KMS-11 (cell line): ENCODE data around the gene ARL8A.

Source experiments
- H2AFZ ChIP-seq: fragments of 200-600 bp; sonication (generic); 2 replicates; pipeline ENCODE4 v1.6.1; 2016; ENCODE audit warnings: antibody characterized with exemption, mixed run types, low read depth
- H3K27ac ChIP-seq: fragments of 200-600 bp; sonication (generic); 2 replicates; pipeline ENCODE4 v1.6.1; 2016; ENCODE audit warnings: mild to moderate bottlenecking, mixed run types
- H3K27me3 ChIP-seq: fragments of 200-600 bp; sonication (generic); 2 replicates; pipeline ENCODE4 v1.6.1; 2017; ENCODE audit warnings: mild to moderate bottlenecking, low read depth, mixed run types, moderate library complexity; ENCODE audit not compliant: insufficient read depth
- H3K36me3 ChIP-seq: fragments of 200-600 bp; sonication (generic); 2 replicates; pipeline ENCODE4 v1.6.1; 2017; ENCODE audit warnings: mild to moderate bottlenecking, mixed run types; ENCODE audit not compliant: insufficient read depth
- H3K4me1 ChIP-seq: fragments of 200-600 bp; sonication (generic); 2 replicates; pipeline ENCODE4 v1.6.1; 2016; ENCODE audit warnings: mild to moderate bottlenecking, low read depth, mixed run types; ENCODE audit not compliant: poor library complexity, severe bottlenecking
- H3K4me2 ChIP-seq: fragments of 200-600 bp; sonication (generic); 2 replicates; pipeline ENCODE4 v1.7.0; 2016; ENCODE audit warnings: mild to moderate bottlenecking, mixed run types
- H3K4me3 ChIP-seq: fragments of 200-600 bp; sonication (generic); IDR thresholded peaks from 2 replicates; pipeline ENCODE4 v1.6.1; 2017; ENCODE audit warnings: low read depth, low read length, mixed read lengths; ENCODE audit not compliant: insufficient read depth
- H3K79me2 ChIP-seq: fragments of 200-600 bp; sonication (generic); 2 replicates; pipeline ENCODE4 v1.6.1; 2016; ENCODE audit warnings: low read depth, mixed run types; ENCODE audit not compliant: insufficient read depth
- H3K9ac ChIP-seq: fragments of 200-600 bp; sonication (generic); 2 replicates; pipeline ENCODE4 v1.6.1; 2016; ENCODE audit warnings: mild to moderate bottlenecking, mixed run types
- H4K20me1 ChIP-seq: fragments of 200-600 bp; sonication (generic); 2 replicates; pipeline ENCODE4 v1.6.1; 2016; ENCODE audit warnings: mild to moderate bottlenecking, mixed run types; ENCODE audit not compliant: insufficient read depth
- TF ChIP-seq, protein P1 (sequence below): fragments of 200-600 bp; sonication (generic); conservative IDR thresholded peaks from 2 replicates; pipeline ENCODE4 v1.6.1; 2017; ENCODE audit warnings: low read depth, mild to moderate bottlenecking, antibody characterized with exemption, low read length, moderate library complexity, mixed read lengths

Gene ARL8A

DNA sequence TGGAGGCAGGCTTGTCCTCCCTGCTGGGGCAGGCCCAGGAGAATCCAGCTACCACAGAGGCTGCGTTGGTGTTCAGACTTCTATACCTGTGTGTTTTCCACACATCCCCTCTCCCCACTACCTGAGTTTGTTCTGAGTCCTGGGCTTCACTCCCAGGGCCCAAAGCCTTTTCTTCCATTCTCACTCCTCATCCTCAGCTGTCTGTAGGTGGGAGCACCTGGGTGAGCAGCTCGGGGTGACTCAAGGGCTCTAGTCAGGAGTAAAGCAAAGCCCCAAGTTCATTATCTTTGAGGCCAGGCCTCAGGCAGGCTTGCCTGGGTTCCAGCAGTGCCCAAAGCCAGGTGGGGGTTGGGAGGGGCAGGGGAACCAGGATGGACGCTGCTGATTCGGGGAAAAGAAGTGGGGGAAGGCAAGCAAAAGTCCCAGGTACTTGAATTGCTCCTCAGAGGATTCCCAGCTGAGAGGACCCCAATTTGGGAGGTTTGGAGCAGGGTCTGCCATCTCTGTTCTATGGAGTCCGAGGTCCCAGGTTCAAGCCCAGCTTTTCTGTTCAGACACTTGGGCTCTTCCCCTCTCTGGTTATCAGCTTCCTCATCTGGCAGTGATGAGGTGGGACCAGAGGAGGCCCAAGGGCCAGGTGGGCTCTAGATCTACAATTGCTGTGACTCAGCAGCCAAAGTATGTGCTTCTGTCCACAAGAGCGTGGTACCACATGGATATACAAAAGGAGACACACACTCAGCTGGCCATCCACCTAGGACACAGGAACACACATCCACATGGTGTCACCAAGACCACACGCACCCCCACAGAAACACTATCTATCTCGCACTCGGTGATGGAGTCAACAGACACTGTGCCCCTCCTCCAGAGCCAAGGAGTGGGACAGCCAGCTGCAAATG lies 21.7 kb upstream of the ARL8A start:
- Histone ChIP-seq H2AFZ (no peak overlapping the region), H3K4me3 (no peak overlapping the region), H3K79me2 (no peaks in the 10 kb centered on the region), H3K4me1 (peaks cover 4% of the 10 kb centered on the region), H4K20me1 (no peaks in the 10 kb centered on the region), H3K4me2 (no peak overlapping the region), H3K27me3 (peaks cover 10% of the 10 kb centered on the region; the same call in 1 of the 2 replicates), H3K27ac (no peak overlapping the region), H3K9ac (no peak overlapping the region), H3K36me3 (no peaks in the 10 kb centered on the region)
- TF ChIP-seq, protein P1, sequence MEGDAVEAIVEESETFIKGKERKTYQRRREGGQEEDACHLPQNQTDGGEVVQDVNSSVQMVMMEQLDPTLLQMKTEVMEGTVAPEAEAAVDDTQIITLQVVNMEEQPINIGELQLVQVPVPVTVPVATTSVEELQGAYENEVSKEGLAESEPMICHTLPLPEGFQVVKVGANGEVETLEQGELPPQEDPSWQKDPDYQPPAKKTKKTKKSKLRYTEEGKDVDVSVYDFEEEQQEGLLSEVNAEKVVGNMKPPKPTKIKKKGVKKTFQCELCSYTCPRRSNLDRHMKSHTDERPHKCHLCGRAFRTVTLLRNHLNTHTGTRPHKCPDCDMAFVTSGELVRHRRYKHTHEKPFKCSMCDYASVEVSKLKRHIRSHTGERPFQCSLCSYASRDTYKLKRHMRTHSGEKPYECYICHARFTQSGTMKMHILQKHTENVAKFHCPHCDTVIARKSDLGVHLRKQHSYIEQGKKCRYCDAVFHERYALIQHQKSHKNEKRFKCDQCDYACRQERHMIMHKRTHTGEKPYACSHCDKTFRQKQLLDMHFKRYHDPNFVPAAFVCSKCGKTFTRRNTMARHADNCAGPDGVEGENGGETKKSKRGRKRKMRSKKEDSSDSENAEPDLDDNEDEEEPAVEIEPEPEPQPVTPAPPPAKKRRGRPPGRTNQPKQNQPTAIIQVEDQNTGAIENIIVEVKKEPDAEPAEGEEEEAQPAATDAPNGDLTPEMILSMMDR = no peak

DNA sequence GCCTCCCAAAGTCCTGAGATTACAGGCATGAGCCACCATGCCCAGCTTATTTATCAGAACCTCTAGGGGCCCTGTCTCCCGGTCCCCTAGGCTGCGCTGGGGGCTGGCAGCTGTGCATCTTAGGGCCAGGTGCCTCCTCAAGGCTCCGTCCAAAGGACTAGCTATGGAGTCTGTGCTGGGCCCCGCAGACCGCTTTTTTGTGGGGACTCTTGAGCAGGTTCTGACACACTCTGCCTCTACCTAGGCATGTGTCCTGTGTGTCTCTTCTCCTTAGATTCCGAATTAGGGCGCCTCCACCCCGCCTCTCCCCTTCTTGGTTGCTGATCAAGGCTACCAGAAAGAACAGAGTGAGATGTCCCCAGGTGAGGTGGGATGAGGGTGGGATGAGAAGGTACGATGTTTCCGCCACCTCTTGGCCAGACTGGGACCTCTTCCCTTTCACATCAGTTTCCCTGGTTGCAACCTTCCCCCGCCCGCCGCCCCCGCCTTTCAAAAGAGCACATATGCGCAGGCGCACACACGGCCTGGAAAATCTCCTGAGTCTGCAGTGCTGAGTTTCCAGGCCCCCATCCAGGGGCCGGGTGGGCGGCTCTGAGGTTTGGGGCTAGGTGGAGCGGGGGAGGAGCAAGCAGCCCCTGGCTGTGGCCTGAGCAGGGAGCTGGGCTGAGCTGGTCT lies 20.9 kb upstream of the ARL8A start:
- no peak overlapping the region for H2AFZ ChIP-seq
- H3K4me2 ChIP-seq = no peak overlapping the region
- H3K27me3 ChIP-seq = peaks cover 13% of the 10 kb centered on the region; the same call in 1 of the 2 replicates
- H3K9ac ChIP-seq = no peak overlapping the region
- H3K36me3 ChIP-seq = no peaks in the 10 kb centered on the region
- peaks cover 4% of the 10 kb centered on the region for H3K4me1 ChIP-seq
- TF ChIP-seq, protein P1 = no peak
- no peaks in the 10 kb centered on the region for H4K20me1 ChIP-seq
- no peaks in the 10 kb centered on the region for H3K79me2 ChIP-seq
- no peak overlapping the region for H3K4me3 ChIP-seq
- H3K27ac ChIP-seq = no peak overlapping the region

DNA sequence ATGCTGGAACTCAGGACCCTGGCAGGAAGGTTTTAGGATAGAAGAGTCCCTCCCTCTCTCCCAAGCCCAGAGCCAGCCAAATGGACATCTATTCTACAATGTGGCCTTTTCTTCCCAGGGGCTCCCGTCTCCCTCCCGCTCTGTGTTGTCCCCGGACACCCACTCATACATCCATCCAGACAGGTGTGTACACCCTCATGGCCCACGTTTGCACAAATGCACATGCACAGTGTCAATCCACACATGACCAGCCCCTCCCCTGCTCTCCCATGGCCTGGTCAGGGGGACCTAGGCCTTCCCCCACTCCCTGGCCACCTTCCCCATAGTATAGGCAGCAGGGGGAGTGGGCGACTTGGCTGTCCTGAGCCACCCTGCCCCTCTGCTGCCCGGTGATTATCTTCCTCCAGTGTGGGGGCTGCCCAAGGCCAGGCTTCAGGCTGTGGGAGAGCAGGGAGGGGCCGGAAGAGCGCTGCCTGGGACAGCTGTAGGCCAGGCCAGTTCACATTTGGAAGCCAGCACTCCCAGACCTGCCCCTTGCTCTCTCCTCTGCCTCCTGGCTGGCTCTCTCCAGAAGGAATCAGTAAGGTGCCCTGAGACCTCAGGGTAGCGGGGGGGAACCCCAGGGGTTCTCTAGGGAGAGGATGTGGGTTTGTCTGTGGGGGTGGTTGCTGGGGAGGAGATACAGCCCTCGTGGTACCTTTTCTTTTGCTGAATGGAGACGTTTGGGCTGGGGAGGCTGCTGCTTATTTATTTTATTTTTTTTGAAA lies 19.9 kb upstream of the ARL8A start:
- no peak overlapping the region for H3K27ac ChIP-seq
- H2AFZ ChIP-seq = no peak overlapping the region
- peaks cover 4% of the 10 kb centered on the region for H3K4me1 ChIP-seq

More for the DNA sequence above, 19.9 kb upstream of the ARL8A start:
- H3K9ac ChIP-seq = no peak overlapping the region
- H3K27me3 ChIP-seq = peaks cover 13% of the 10 kb centered on the region; the same call in 1 of the 2 replicates
- H3K36me3 ChIP-seq = no peaks in the 10 kb centered on the region
- H3K4me2 ChIP-seq = no peak overlapping the region
- no peaks in the 10 kb centered on the region for H3K79me2 ChIP-seq
- H4K20me1 ChIP-seq = no peaks in the 10 kb centered on the region
- H3K4me3 ChIP-seq = no peak overlapping the region
- TF ChIP-seq, protein P1 = no peak
